ENCODE data around the gene SMC1B.
"Not testable (repeated sequence)": the region's sequence is repeated elsewhere in the genome, so short reads cannot be mapped to it uniquely, and the experiment has no call there.

The SMC1B gene

GRCh38 chr22:45421349-45422055 is 8.1 kb upstream of the SMC1B start:
- DNase-seq = no peak

- no peak for DNase-seq
Measured at GRCh38 chr22:45420539-45420938, 7.1 kb upstream of the SMC1B start.

- no peak for DNase-seq
Measured at GRCh38 chr22:45420011-45420410, 6.6 kb upstream of the SMC1B start.

GRCh38 chr22:45418770-45419138 is 5.4 kb upstream of the SMC1B start:
- DNase-seq = no peak

- no peak for DNase-seq
Measured at GRCh38 chr22:45418056-45418769, 4.8 kb upstream of the SMC1B start.

GRCh38 chr22:45413013-45413367 is 409 bp downstream of the SMC1B start:
- no peak for DNase-seq

GRCh38 chr22:45407793-45408192 is 5.6 kb downstream of the SMC1B start:
- DNase-seq = no peak

GRCh38 chr22:45402466-45402985 is 10.9 kb downstream of the SMC1B start:
- no peak for DNase-seq

- no peak for DNase-seq
Measured at GRCh38 chr22:45399712-45400445, 13.5 kb downstream of the SMC1B start.

- DNase-seq = no peak
Measured at GRCh38 chr22:45398214-45398613, 15.2 kb downstream of the SMC1B start.

GRCh38 chr22:45397806-45398205 is 15.6 kb downstream of the SMC1B start:
- DNase-seq = no peak

GRCh38 chr22:45389546-45389945 is 23.9 kb downstream of the SMC1B start:
- DNase-seq = no peak

- no peak for DNase-seq
Measured at GRCh38 chr22:45381348-45381747, 32.1 kb downstream of the SMC1B start.

GRCh38 chr22:45376703-45377102 is 36.7 kb downstream of the SMC1B start:
- DNase-seq = no peak

GRCh38 chr22:45376009-45376408 is 37.4 kb downstream of the SMC1B start:
- no peak for DNase-seq

- not testable (repeated sequence) for DNase-seq
Measured at GRCh38 chr22:45373592-45373991, 39.8 kb downstream of the SMC1B start.

- DNase-seq = no peak
Measured at GRCh38 chr22:45366713-45367112, 46.7 kb downstream of the SMC1B start.

- no peak for DNase-seq
Measured at GRCh38 chr22:45359627-45360026, 53.8 kb downstream of the SMC1B start.

- no peak for DNase-seq
Measured at GRCh38 chr22:45358127-45358526, 55.3 kb downstream of the SMC1B start.

GRCh38 chr22:45357490-45357889 is 55.9 kb downstream of the SMC1B start:
- no peak for DNase-seq

GRCh38 chr22:45353786-45354185 is 59.6 kb downstream of the SMC1B start:
- no peak for DNase-seq

- DNase-seq = peak; percentile 15
Measured at GRCh38 chr22:45352757-45353156, 60.6 kb downstream of the SMC1B start.

GRCh38 chr22:45351956-45352355 is 61.4 kb downstream of the SMC1B start:
- DNase-seq = no peak

GRCh38 chr22:45349916-45350315 is 63.5 kb downstream of the SMC1B start:
- no peak for DNase-seq

Measured in NCI-H226 (cell line).